Hippocampal formation (tissue), 2 donors: ENCODE results near the gene ZNF30.
"Not testable (repeated sequence)": the region's sequence is repeated elsewhere in the genome, so short reads cannot be mapped to it uniquely, and the experiment has no call there.

ENCODE experiments used
- DNase-seq, 2 donors: peaks; one replicate each; lab custom pipeline; 2025; lab: John Stamatoyannopoulos, UW

Gene ZNF30

GRCh38 chr19:34960103-34960805 lies 33.6 kb downstream of the ZNF30 start:
- DNase-seq = no peak

- no peak for DNase-seq
These were observed 34.4 kb downstream of the ZNF30 start for GRCh38 chr19:34960940-34961679.

- no peak for DNase-seq
These were observed 35.3 kb downstream of the ZNF30 start for GRCh38 chr19:34961775-34962686.

GRCh38 chr19:34962687-34963572 lies 36.2 kb downstream of the ZNF30 start:
- DNase-seq = peak in 1 of 2 donors; percentile 1

GRCh38 chr19:34963573-34964406 lies 37.1 kb downstream of the ZNF30 start, which contains the start of gene ZNF792:
Gene ZNF792, minus strand, starts transcription at chr19:34964229. Its CDS starts 567 bp downstream, at chr19:34963662.
- peak; percentile 1 to 28 for DNase-seq

GRCh38 chr19:34964598-34964997 lies 37.9 kb downstream of the ZNF30 start:
- no peak for DNase-seq

GRCh38 chr19:34965505-34965904 lies 38.8 kb downstream of the ZNF30 start:
- not testable (repeated sequence) for DNase-seq

- DNase-seq = no peak
These were observed 40.8 kb downstream of the ZNF30 start for GRCh38 chr19:34967551-34967950.

GRCh38 chr19:34969721-34970120 lies 43.0 kb downstream of the ZNF30 start:
- no peak for DNase-seq

GRCh38 chr19:34970185-34970780 lies 43.6 kb downstream of the ZNF30 start:
- DNase-seq = not testable (repeated sequence)

GRCh38 chr19:34972163-34972705 lies 45.5 kb downstream of the ZNF30 start:
- DNase-seq = no peak

- DNase-seq = no peak
These were observed 47.9 kb downstream of the ZNF30 start for GRCh38 chr19:34974646-34975045.

- no peak for DNase-seq
These were observed 48.4 kb downstream of the ZNF30 start for GRCh38 chr19:34975056-34975455.

- DNase-seq = no peak
These were observed 49.9 kb downstream of the ZNF30 start for GRCh38 chr19:34976611-34977010.

- DNase-seq = no peak
These were observed 53.3 kb downstream of the ZNF30 start for GRCh38 chr19:34979819-34980640.

- DNase-seq = no peak
These were observed 55.6 kb downstream of the ZNF30 start for GRCh38 chr19:34982275-34982674.

- no peak for DNase-seq
These were observed 57.1 kb downstream of the ZNF30 start for GRCh38 chr19:34983786-34984185.

- DNase-seq = no peak
These were observed 57.6 kb downstream of the ZNF30 start for GRCh38 chr19:34984287-34984686.
